Measurements from ENCODE around the gene SEC61B.

DNA sequence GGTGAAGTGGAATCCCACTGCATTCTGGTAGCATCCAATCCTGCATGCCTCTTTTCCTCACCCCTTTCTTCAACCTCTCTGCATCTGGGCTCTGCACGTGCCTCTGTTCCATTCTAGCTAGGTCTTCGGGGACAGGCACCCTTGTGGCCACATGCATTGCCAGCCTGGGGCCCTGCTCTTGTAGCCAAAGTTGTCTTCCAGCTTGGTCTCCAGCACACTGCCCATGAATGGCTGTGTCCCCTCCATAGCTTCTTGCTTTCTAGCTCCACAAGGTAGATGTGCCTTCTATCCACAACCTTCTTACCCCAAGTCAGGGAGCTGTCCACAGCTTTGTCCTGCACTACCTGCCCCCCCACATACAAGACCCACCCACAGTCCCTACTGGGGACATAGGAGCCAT, 32.9 kb upstream of the SEC61B start:
- TF ChIP-seq, protein P1, sequence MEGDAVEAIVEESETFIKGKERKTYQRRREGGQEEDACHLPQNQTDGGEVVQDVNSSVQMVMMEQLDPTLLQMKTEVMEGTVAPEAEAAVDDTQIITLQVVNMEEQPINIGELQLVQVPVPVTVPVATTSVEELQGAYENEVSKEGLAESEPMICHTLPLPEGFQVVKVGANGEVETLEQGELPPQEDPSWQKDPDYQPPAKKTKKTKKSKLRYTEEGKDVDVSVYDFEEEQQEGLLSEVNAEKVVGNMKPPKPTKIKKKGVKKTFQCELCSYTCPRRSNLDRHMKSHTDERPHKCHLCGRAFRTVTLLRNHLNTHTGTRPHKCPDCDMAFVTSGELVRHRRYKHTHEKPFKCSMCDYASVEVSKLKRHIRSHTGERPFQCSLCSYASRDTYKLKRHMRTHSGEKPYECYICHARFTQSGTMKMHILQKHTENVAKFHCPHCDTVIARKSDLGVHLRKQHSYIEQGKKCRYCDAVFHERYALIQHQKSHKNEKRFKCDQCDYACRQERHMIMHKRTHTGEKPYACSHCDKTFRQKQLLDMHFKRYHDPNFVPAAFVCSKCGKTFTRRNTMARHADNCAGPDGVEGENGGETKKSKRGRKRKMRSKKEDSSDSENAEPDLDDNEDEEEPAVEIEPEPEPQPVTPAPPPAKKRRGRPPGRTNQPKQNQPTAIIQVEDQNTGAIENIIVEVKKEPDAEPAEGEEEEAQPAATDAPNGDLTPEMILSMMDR (IDR thresholded peaks at IDR 0.05), result no peak
- no peak for TF ChIP-seq POLR2A (IDR thresholded peaks at IDR 0.05)

All from adrenal gland (tissue), 5 donors.